ENCODE measurements around the gene SIAE. TPM values are rescaled to one million over a fixed set of nuclear protein-coding genes. Genes with fewer than 3 reads are reported as not detected.

The SIAE gene
- total RNA-seq, 4 donors from 2014 or later = 33.9 to 52.5 (median 41.6) TPM

GRCh38 chr11:124602193-124602592 is 71.3 kb downstream of the SIAE start:
- 92 to 99% methylated on average over 3 of the region's 3 CpGs for WGBS, 2 donors
- Histone ChIP-seq H3K27ac (no peak overlapping the region), H3K9me3 (no peaks in the 10 kb centered on the region), H3K36me3 (no peaks in the 10 kb centered on the region), H3K4me3 (replicated peaks in 1 of 3) (no peak overlapping the region), H3K27me3 (no peaks in the 10 kb centered on the region), H3K4me1 (no peaks in the 10 kb centered on the region)
- TF ChIP-seq CTCF (IDR thresholded peaks at IDR 0.05) (no peak), POLR2A (IDR thresholded peaks at IDR 0.05) (no peak)
- no peak for DNase-seq
- intact Hi-C loops (cut with DNase I) = no loop called here

DNA sequence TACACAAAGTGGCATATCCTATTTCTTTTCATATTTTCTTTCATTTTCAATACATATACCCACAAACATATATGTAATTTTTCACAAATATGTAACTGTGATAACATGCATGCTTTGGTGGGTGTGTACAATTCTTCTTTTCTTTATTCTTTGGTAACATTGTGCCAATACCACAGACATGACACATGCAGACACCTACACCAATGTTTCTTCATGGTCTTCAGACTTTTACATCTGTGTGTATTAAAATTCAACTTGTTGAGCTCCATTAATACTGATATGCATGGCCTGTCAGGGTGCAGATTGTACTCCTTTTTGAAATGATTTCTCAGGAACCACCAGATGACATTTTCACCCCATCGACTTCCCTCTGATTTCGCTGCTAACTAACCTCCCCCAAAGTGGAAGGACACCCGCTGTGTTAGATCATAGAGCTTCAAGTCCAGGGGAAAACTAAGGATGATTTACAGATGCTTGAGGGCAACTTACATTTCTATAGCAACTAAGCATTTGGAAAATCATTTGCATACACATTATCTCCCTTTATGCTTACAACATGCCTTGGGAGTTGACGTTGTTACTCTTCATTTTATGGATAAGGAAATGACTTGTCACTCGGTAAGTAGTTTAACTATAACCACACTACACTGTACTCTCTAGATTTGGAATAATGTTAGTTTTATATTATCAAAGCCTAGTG is 72.8 kb downstream of the SIAE start:
- H3K4me1 ChIP-seq = no peaks in the 10 kb centered on the region
- DNase-seq = no peak
- 66 to 77% methylated on average over 5 of the region's 5 CpGs for WGBS, 2 donors
- H3K27ac ChIP-seq = no peak overlapping the region
- intact Hi-C loops (cut with DNase I) = no loop called here
- no peaks in the 10 kb centered on the region for H3K36me3 ChIP-seq
- TF ChIP-seq POLR2A (IDR thresholded peaks at IDR 0.05) (no peak), CTCF (IDR thresholded peaks at IDR 0.05) (no peak)
- H3K4me3 ChIP-seq (replicated peaks in 1 of 3) = no peak overlapping the region
- no peaks in the 10 kb centered on the region for H3K27me3 ChIP-seq
- no peaks in the 10 kb centered on the region for H3K9me3 ChIP-seq

DNA sequence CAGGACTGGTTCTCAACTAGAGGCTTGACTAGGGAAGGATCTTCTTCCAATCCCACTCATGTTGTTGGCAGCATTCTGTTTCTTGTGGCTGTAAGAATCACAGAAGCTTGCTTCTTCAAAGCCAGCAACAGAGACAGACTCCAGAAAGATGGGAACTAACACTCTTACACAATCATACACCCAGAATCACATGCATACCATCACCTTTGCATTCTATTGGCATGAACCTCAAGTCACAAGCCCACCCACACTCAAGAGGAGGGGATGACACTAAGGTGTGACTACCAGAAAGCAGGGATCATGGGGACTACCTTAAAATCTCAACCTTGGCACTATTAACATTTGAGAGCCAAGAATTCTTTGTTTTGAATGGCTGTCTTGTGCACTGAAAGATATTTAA is 75.9 kb downstream of the SIAE start:
- intact Hi-C loops (cut with DNase I) = no loop called here
- Histone ChIP-seq H3K27ac (no peak overlapping the region), H3K27me3 (no peaks in the 10 kb centered on the region), H3K9me3 (no peaks in the 10 kb centered on the region), H3K4me3 (replicated peaks in 1 of 3) (no peak overlapping the region), H3K4me1 (no peaks in the 10 kb centered on the region), H3K36me3 (no peaks in the 10 kb centered on the region)
- TF ChIP-seq CTCF (IDR thresholded peaks at IDR 0.05) = no peak
- no peak for TF ChIP-seq POLR2A (IDR thresholded peaks at IDR 0.05)
- no peak for DNase-seq

GRCh38 chr11:124595302-124595701 is 78.2 kb downstream of the SIAE start:
- Histone ChIP-seq H3K4me1 (no peaks in the 10 kb centered on the region), H3K27me3 (no peaks in the 10 kb centered on the region), H3K36me3 (no peaks in the 10 kb centered on the region), H3K27ac (no peak overlapping the region), H3K4me3 (replicated peaks in 1 of 3) (no peak overlapping the region), H3K9me3 (no peaks in the 10 kb centered on the region)
- intact Hi-C loops (cut with DNase I) = no loop called here
- no peak for TF ChIP-seq POLR2A (IDR thresholded peaks at IDR 0.05)
- no peak for TF ChIP-seq CTCF (IDR thresholded peaks at IDR 0.05)
- 97% methylated on average over 3 of the region's 3 CpGs for WGBS, 2 donors
- DNase-seq = no peak

DNA sequence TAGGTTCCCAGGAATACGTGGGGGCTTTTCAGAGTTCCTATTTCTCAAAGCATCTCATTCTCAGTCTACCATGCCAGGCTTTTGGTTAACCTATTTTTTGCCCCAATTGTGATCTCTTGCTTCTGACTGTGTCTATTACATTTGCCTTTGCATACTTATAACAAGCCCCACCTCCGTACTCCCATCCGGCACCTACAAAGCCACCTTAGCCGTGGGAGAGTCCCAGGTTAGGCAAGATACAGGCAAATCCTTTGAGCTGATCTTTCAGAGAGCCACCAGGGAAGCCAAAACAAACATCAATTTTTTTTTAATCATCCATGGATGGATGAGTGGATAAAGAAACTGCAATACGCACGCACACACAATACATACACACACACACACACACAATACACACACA is 80.9 kb downstream of the SIAE start:
- intact Hi-C loops (cut with DNase I) = no loop called here
- Histone ChIP-seq H3K36me3 (no peaks in the 10 kb centered on the region), H3K4me1 (no peaks in the 10 kb centered on the region), H3K27ac (no peak overlapping the region), H3K27me3 (no peaks in the 10 kb centered on the region), H3K4me3 (replicated peaks in 1 of 3) (no peak overlapping the region), H3K9me3 (no peaks in the 10 kb centered on the region)
- TF ChIP-seq CTCF (IDR thresholded peaks at IDR 0.05) (no peak), POLR2A (IDR thresholded peaks at IDR 0.05) (no peak)
- WGBS, 2 donors = 90 to 91% methylated on average over 6 of the region's 6 CpGs
- no peak for DNase-seq
